SK-N-SH treated with all-trans-retinoic acid at 6 μM for 48 hours (cell line): ENCODE measurements around the gene UBE2H.
A peak's percentile ranks its signal among the peaks of the same experiment; 100 is the strongest.

Experiments
- ATAC-seq: fragments of 200-7000 bp; cut with Tn5 transposase; 3 replicates; pipeline ENCODE4 v1.9.1; 2020; ENCODE audit warnings: mild to moderate bottlenecking, moderate library complexity
- ARNTL ChIP-seq: fragments of 450-650 bp; formaldehyde crosslinking; IDR thresholded peaks from 2 replicates; pipeline ENCODE4 v1.5.0; 2020; ENCODE audit warnings: low read depth, mild to moderate bottlenecking, moderate library complexity, borderline replicate concordance
- BACH2 ChIP-seq: fragments of 250-450 bp; sonication (Bioruptor Pico); IDR thresholded peaks from 2 replicates; pipeline ENCODE4 v1.9.0; 2021; ENCODE audit warnings: mild to moderate bottlenecking, borderline replicate concordance
- CREB5 ChIP-seq: fragments of 250-450 bp; sonication (Bioruptor Pico); IDR thresholded peaks from 2 replicates; pipeline ENCODE4 v1.5.1; 2020; ENCODE audit warnings: low read depth, mild to moderate bottlenecking, moderate library complexity
- CSDC2 ChIP-seq: fragments of 250-450 bp; sonication (Bioruptor Pico); IDR thresholded peaks from 2 replicates; pipeline ENCODE4 v1.5.0; 2020; ENCODE audit warnings: mild to moderate bottlenecking, moderate library complexity
- ESRRG ChIP-seq: fragments of 250-450 bp; sonication (Bioruptor Pico); IDR thresholded peaks from 2 replicates; pipeline ENCODE4 v1.6.1; 2021; ENCODE audit warnings: mild to moderate bottlenecking
- GLIS3 ChIP-seq: fragments of 250-450 bp; sonication (Bioruptor Pico); IDR thresholded peaks from 2 replicates; pipeline ENCODE4 v1.5.0; 2020; ENCODE audit warnings: mild to moderate bottlenecking, moderate library complexity
- ISL1 ChIP-seq: fragments of 250-450 bp; sonication (Bioruptor Pico); IDR thresholded peaks from 2 replicates; pipeline ENCODE4 v2.1.2; 2022; ENCODE audit warnings: mild to moderate bottlenecking, moderate library complexity
- OSR1 ChIP-seq: fragments of 250-450 bp; sonication (Bioruptor Pico); IDR thresholded peaks from 2 replicates; pipeline ENCODE4 v1.8.0; 2022; ENCODE audit warnings: moderate library complexity, mild to moderate bottlenecking, inconsistent platforms
- PATZ1 ChIP-seq: fragments of 250-450 bp; sonication (Bioruptor Pico); IDR thresholded peaks from 2 replicates; pipeline ENCODE4 v1.8.0; 2020; ENCODE audit warnings: mild to moderate bottlenecking, moderate library complexity, borderline replicate concordance
- POU6F1 ChIP-seq: fragments of 250-450 bp; sonication (Bioruptor Pico); IDR thresholded peaks from 2 replicates; pipeline ENCODE4 v1.8.0; 2021; ENCODE audit warnings: low read depth, mild to moderate bottlenecking, moderate library complexity, borderline replicate concordance
- PPARA ChIP-seq: fragments of 250-450 bp; sonication (Bioruptor Pico); IDR thresholded peaks from 2 replicates; pipeline ENCODE4 v1.5.0; 2020; ENCODE audit warnings: mild to moderate bottlenecking, borderline replicate concordance
- RARB ChIP-seq: fragments of 250-450 bp; sonication (Bioruptor Pico); IDR thresholded peaks from 2 replicates; pipeline ENCODE4 v1.8.0; 2021; ENCODE audit warnings: mild to moderate bottlenecking, moderate library complexity
- SNAI2 ChIP-seq: fragments of 250-450 bp; sonication (Bioruptor Pico); IDR thresholded peaks from 2 replicates; pipeline ENCODE4 v1.5.0; 2020; ENCODE audit warnings: mild to moderate bottlenecking, moderate library complexity
- TCF4 ChIP-seq: fragments of 250-450 bp; sonication (Bioruptor Pico); IDR thresholded peaks from 2 replicates; pipeline ENCODE4 v1.8.0; 2021; ENCODE audit warnings: mild to moderate bottlenecking, moderate library complexity, borderline replicate concordance
- TOX ChIP-seq: fragments of 250-450 bp; sonication (Bioruptor Pico); IDR thresholded peaks from 2 replicates; pipeline ENCODE4 v1.8.0; 2021; ENCODE audit warnings: mild to moderate bottlenecking, moderate library complexity, borderline replicate concordance
- TSHZ2 ChIP-seq: fragments of 250-450 bp; sonication (Bioruptor Pico); IDR thresholded peaks from 2 replicates; pipeline ENCODE4 v1.5.0; 2020; ENCODE audit warnings: mild to moderate bottlenecking, moderate library complexity
- ZC3H10 ChIP-seq: fragments of 250-450 bp; sonication (Bioruptor Pico); IDR thresholded peaks from 2 replicates; pipeline ENCODE4 v1.5.1; 2021; ENCODE audit warnings: mild to moderate bottlenecking, moderate library complexity
- ZFP3 ChIP-seq: fragments of 250-450 bp; sonication (Bioruptor Pico); IDR thresholded peaks from 2 replicates; pipeline ENCODE4 v1.5.0; 2020; ENCODE audit warnings: mild to moderate bottlenecking, moderate library complexity
- ZFP30 ChIP-seq: fragments of 450-650 bp; formaldehyde crosslinking; IDR thresholded peaks from 2 replicates; pipeline ENCODE4 v1.5.0; 2022; ENCODE audit warnings: mild to moderate bottlenecking, moderate library complexity
- ZNF565 ChIP-seq: fragments of 450-650 bp; formaldehyde crosslinking; conservative IDR thresholded peaks from 2 replicates; pipeline ENCODE4 v1.5.0; 2020; ENCODE audit warnings: low read depth, mild to moderate bottlenecking, moderate library complexity
- ZNF70 ChIP-seq: fragments of 450-650 bp; formaldehyde crosslinking; IDR thresholded peaks from 2 replicates; pipeline ENCODE4 v1.5.0; 2020; ENCODE audit warnings: mild to moderate bottlenecking, moderate library complexity
- ZNF8 ChIP-seq: fragments of 450-650 bp; formaldehyde crosslinking; IDR thresholded peaks from 2 replicates; pipeline ENCODE4 v1.5.0; 2020; ENCODE audit warnings: mild to moderate bottlenecking, moderate library complexity

UBE2H gene

GRCh38 chr7:129952086-129952652, 591 bp downstream of the UBE2H start:
- ATAC-seq = peak; percentile 26
- TF ChIP-seq ESRRG (CRISPR knock-in tag) = no peak
- TF ChIP-seq GLIS3 (CRISPR knock-in tag) = 0 out of 2 replicates have a peak, but pooled peaks have one; percentile 26
- no peak for TF ChIP-seq BACH2 (CRISPR knock-in tag)

- 0 out of 3 replicates have a peak, but pooled peaks have one; percentile 4 for ATAC-seq
- TF ChIP-seq PPARA (no peak), ZC3H10 (CRISPR knock-in tag) (no peak), BACH2 (CRISPR knock-in tag) (no peak), ZNF8 (CRISPR knock-in tag) (no peak), ARNTL (no peak), ZNF565 (CRISPR knock-in tag) (no peak), ESRRG (CRISPR knock-in tag) (no peak), ISL1 (CRISPR knock-in tag) (no peak), CSDC2 (CRISPR knock-in tag) (no peak), SNAI2 (CRISPR knock-in tag) (no peak), ZNF70 (CRISPR knock-in tag) (no peak), ZFP3 (CRISPR knock-in tag) (no peak), RARB (CRISPR knock-in tag) (no peak), ZFP30 (CRISPR knock-in tag) (no peak), CREB5 (no peak), TCF4 (CRISPR knock-in tag) (no peak), PATZ1 (no peak), POU6F1 (CRISPR knock-in tag) (no peak), TOX (CRISPR knock-in tag) (no peak), GLIS3 (CRISPR knock-in tag) (no peak)
Measured at GRCh38 chr7:129951226-129952085, 1.3 kb downstream of the UBE2H start.

GRCh38 chr7:129950933-129951225, 1.9 kb downstream of the UBE2H start:
- ATAC-seq = no peak
- TF ChIP-seq ARNTL = no peak
- no peak for TF ChIP-seq OSR1 (CRISPR knock-in tag)
- TF ChIP-seq, all 23 proteins: peak for 0

- TF ChIP-seq CSDC2 (CRISPR knock-in tag) (no peak), SNAI2 (CRISPR knock-in tag) (no peak), BACH2 (CRISPR knock-in tag) (no peak; the same call in 1 of the 2 replicates), PPARA (no peak), TCF4 (CRISPR knock-in tag) (no peak), OSR1 (CRISPR knock-in tag) (no peak), ZC3H10 (CRISPR knock-in tag) (no peak), ISL1 (CRISPR knock-in tag) (no peak), RARB (CRISPR knock-in tag) (no peak), ZNF565 (CRISPR knock-in tag) (no peak), TSHZ2 (CRISPR knock-in tag) (no peak)
- ATAC-seq = no peak
Measured at GRCh38 chr7:129950191-129950932, 2.4 kb downstream of the UBE2H start.
